HEK293 (cell line): ENCODE results near the gene SETD7.
A peak's percentile ranks its signal among the peaks of the same experiment; 100 is the strongest.

Experiments used
- IKZF3 ChIP-seq: fragments of 450-650 bp; IDR thresholded peaks from 2 replicates; pipeline ENCODE4 v1.5.0; 2018; ENCODE audit warnings: missing biosample characterization, mild to moderate bottlenecking, missing genetic modification characterization, moderate library complexity
- MZF1 ChIP-seq: fragments of 450-650 bp; formaldehyde crosslinking; IDR thresholded peaks from 2 replicates; pipeline ENCODE4 v1.5.1; 2017; ENCODE audit warnings: missing biosample characterization, missing genetic modification characterization, borderline replicate concordance
- PRDM4 ChIP-seq: fragments of 450-650 bp; formaldehyde crosslinking; IDR thresholded peaks from 2 replicates; pipeline ENCODE4 v1.5.1; 2017; ENCODE audit warnings: missing biosample characterization, missing genetic modification characterization
- SCRT1 ChIP-seq: fragments of 450-650 bp; formaldehyde crosslinking; IDR thresholded peaks from 2 replicates; pipeline ENCODE4 v1.5.1; 2016; ENCODE audit warnings: missing biosample characterization, missing genetic modification characterization, borderline replicate concordance
- SP3 ChIP-seq: fragments of 450-650 bp; formaldehyde crosslinking; IDR thresholded peaks from 2 replicates; pipeline ENCODE4 v1.5.1; 2016; ENCODE audit warnings: missing biosample characterization, missing genetic modification characterization
- SP7 ChIP-seq: fragments of 450-650 bp; formaldehyde crosslinking; IDR thresholded peaks from 2 replicates; pipeline ENCODE4 v1.5.1; 2016; ENCODE audit warnings: missing biosample characterization, missing genetic modification characterization
- ZBTB8A ChIP-seq: fragments of 450-650 bp; formaldehyde crosslinking; IDR thresholded peaks from 2 replicates; pipeline ENCODE4 v1.5.1; 2016; ENCODE audit warnings: missing biosample characterization, missing genetic modification characterization
- ZNF174 ChIP-seq: fragments of 450-650 bp; formaldehyde crosslinking; IDR thresholded peaks from 2 replicates; pipeline ENCODE4 v1.5.0; 2017; ENCODE audit warnings: missing biosample characterization, mild to moderate bottlenecking, missing genetic modification characterization
- ZNF202 ChIP-seq: fragments of 450-650 bp; formaldehyde crosslinking; IDR thresholded peaks from 2 replicates; pipeline ENCODE4 v1.5.1; 2016; ENCODE audit warnings: missing biosample characterization, missing genetic modification characterization, borderline replicate concordance
- ZNF221 ChIP-seq: fragments of 450-650 bp; formaldehyde crosslinking; IDR thresholded peaks from 2 replicates; pipeline ENCODE4 v1.5.1; 2017; ENCODE audit warnings: missing biosample characterization, missing genetic modification characterization, borderline replicate concordance
- ZNF324 ChIP-seq: fragments of 450-650 bp; formaldehyde crosslinking; IDR thresholded peaks from 2 replicates; pipeline ENCODE4 v1.5.1; 2016; ENCODE audit warnings: missing biosample characterization, missing genetic modification characterization
- ZNF335 ChIP-seq: fragments of 450-650 bp; formaldehyde crosslinking; conservative IDR thresholded peaks from 2 replicates; pipeline ENCODE4 v1.5.1; 2016; ENCODE audit warnings: missing biosample characterization, missing genetic modification characterization
- ZNF350 ChIP-seq: fragments of 450-650 bp; formaldehyde crosslinking; IDR thresholded peaks from 2 replicates; pipeline ENCODE4 v1.5.0; 2017; ENCODE audit warnings: missing biosample characterization, mild to moderate bottlenecking, missing genetic modification characterization
- ZNF354C ChIP-seq: fragments of 450-650 bp; formaldehyde crosslinking; IDR thresholded peaks from 2 replicates; pipeline ENCODE4 v1.5.1; 2016; ENCODE audit warnings: missing biosample characterization, missing genetic modification characterization, low read depth, borderline replicate concordance
- ZNF366 ChIP-seq: fragments of 450-650 bp; formaldehyde crosslinking; conservative IDR thresholded peaks from 2 replicates; pipeline ENCODE4 v1.5.1; 2016; ENCODE audit warnings: missing biosample characterization, missing genetic modification characterization
- ZNF48 ChIP-seq: fragments of 450-650 bp; formaldehyde crosslinking; IDR thresholded peaks from 2 replicates; pipeline ENCODE4 v1.5.1; 2016; ENCODE audit warnings: missing biosample characterization, missing genetic modification characterization
- ZNF518A ChIP-seq: fragments of 450-650 bp; formaldehyde crosslinking; conservative IDR thresholded peaks from 2 replicates; pipeline ENCODE4 v1.5.1; 2016; ENCODE audit warnings: low read depth, missing biosample characterization, missing genetic modification characterization
- ZNF558 ChIP-seq: fragments of 450-650 bp; formaldehyde crosslinking; IDR thresholded peaks from 2 replicates; pipeline ENCODE4 v1.5.1; 2016; ENCODE audit warnings: missing biosample characterization, missing genetic modification characterization
- ZNF626 ChIP-seq: fragments of 450-650 bp; sonication (Bioruptor Pico); formaldehyde crosslinking; IDR thresholded peaks from 2 replicates; pipeline ENCODE4 v1.5.1; 2018; ENCODE audit warnings: missing biosample characterization, missing genetic modification characterization, inconsistent platforms
- ZNF843 ChIP-seq: fragments of 450-650 bp; formaldehyde crosslinking; IDR thresholded peaks from 2 replicates; pipeline ENCODE4 v1.5.1; 2016; ENCODE audit warnings: missing biosample characterization, missing genetic modification characterization
- TF ChIP-seq, protein P1 (sequence below): fragments of 450-650 bp; formaldehyde crosslinking; IDR thresholded peaks from 2 replicates; pipeline ENCODE4 v1.5.1; 2017; ENCODE audit warnings: missing biosample characterization, missing genetic modification characterization
- TF ChIP-seq, protein P2 (sequence below): fragments of 450-650 bp; formaldehyde crosslinking; conservative IDR thresholded peaks from 2 replicates; pipeline ENCODE4 v1.5.1; 2016; ENCODE audit warnings: low read depth, missing biosample characterization, missing genetic modification characterization
- TF ChIP-seq, protein P3 (sequence below): sonication (generic); formaldehyde crosslinking; IDR thresholded peaks from 2 replicates; pipeline ENCODE4 v1.8.1; 2022; ENCODE audit warnings: mild to moderate bottlenecking, moderate library complexity, missing genetic modification reagents

The SETD7 gene

GRCh38 chr4:139554893-139555704 is 920 bp downstream of the SETD7 start (continued):
- TF ChIP-seq MZF1 (peak; percentile 29; the same call in 1 of the 2 replicates), ZNF366 (tag by site-specific recombination) (peak; percentile 62), SP7 (peak; percentile 96), ZNF202 (tag by site-specific recombination) (no peak), PRDM4 (peak; percentile 78), ZNF221 (0 out of 2 replicates have a peak, but pooled peaks have one; percentile 45), ZNF518A (tag by site-specific recombination) (no peak), ZNF626 (tag by site-specific recombination) (no peak), SCRT1 (tag by site-specific recombination) (no peak), ZNF843 (tag by site-specific recombination) (peak; percentile 88), ZNF174 (no peak), ZNF350 (tag by site-specific recombination) (no peak), ZNF354C (tag by site-specific recombination) (no peak), SP3 (tag by site-specific recombination) (peak; percentile 76), ZNF558 (tag by site-specific recombination) (no peak), ZNF48 (tag by site-specific recombination) (no peak), IKZF3 (tag by site-specific recombination) (peak; percentile 93), ZNF324 (tag by site-specific recombination) (peak; percentile 88; the same call in 1 of the 2 replicates), ZBTB8A (peak; percentile 75), ZNF335 (tag by site-specific recombination) (peak; percentile 57)
- TF ChIP-seq, protein P1, sequence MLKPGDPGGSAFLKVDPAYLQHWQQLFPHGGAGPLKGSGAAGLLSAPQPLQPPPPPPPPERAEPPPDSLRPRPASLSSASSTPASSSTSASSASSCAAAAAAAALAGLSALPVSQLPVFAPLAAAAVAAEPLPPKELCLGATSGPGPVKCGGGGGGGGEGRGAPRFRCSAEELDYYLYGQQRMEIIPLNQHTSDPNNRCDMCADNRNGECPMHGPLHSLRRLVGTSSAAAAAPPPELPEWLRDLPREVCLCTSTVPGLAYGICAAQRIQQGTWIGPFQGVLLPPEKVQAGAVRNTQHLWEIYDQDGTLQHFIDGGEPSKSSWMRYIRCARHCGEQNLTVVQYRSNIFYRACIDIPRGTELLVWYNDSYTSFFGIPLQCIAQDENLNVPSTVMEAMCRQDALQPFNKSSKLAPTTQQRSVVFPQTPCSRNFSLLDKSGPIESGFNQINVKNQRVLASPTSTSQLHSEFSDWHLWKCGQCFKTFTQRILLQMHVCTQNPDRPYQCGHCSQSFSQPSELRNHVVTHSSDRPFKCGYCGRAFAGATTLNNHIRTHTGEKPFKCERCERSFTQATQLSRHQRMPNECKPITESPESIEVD (tag by site-specific recombination), result peak; percentile 29; the same call in 1 of the 2 replicates
- TF ChIP-seq, protein P2, sequence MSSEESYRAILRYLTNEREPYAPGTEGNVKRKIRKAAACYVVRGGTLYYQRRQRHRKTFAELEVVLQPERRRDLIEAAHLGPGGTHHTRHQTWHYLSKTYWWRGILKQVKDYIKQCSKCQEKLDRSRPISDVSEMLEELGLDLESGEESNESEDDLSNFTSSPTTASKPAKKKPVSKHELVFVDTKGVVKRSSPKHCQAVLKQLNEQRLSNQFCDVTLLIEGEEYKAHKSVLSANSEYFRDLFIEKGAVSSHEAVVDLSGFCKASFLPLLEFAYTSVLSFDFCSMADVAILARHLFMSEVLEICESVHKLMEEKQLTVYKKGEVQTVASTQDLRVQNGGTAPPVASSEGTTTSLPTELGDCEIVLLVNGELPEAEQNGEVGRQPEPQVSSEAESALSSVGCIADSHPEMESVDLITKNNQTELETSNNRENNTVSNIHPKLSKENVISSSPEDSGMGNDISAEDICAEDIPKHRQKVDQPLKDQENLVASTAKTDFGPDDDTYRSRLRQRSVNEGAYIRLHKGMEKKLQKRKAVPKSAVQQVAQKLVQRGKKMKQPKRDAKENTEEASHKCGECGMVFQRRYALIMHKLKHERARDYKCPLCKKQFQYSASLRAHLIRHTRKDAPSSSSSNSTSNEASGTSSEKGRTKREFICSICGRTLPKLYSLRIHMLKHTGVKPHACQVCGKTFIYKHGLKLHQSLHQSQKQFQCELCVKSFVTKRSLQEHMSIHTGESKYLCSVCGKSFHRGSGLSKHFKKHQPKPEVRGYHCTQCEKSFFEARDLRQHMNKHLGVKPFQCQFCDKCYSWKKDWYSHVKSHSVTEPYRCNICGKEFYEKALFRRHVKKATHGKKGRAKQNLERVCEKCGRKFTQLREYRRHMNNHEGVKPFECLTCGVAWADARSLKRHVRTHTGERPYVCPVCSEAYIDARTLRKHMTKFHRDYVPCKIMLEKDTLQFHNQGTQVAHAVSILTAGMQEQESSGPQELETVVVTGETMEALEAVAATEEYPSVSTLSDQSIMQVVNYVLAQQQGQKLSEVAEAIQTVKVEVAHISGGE (tag by site-specific recombination), result peak; percentile 31
- TF ChIP-seq, protein P3, sequence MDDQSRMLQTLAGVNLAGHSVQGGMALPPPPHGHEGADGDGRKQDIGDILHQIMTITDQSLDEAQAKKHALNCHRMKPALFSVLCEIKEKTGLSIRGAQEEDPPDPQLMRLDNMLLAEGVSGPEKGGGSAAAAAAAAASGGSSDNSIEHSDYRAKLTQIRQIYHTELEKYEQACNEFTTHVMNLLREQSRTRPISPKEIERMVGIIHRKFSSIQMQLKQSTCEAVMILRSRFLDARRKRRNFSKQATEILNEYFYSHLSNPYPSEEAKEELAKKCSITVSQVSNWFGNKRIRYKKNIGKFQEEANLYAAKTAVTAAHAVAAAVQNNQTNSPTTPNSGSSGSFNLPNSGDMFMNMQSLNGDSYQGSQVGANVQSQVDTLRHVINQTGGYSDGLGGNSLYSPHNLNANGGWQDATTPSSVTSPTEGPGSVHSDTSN (CRISPR knock-in tag), result no peak
